H1 (cell line): ENCODE data around the gene EPG5. TPM values are rescaled to one million over a fixed set of nuclear protein-coding genes. Genes with fewer than 3 reads are reported as not detected.
"Not testable (repeated sequence)": the region's sequence is repeated elsewhere in the genome, so short reads cannot be mapped to it uniquely, and the experiment has no call there.

Experiments
- CTCF ChIA-PET: fragments of 300-600 bp; sonication (Branson Sonifier 250); formaldehyde crosslinking; loops from one replicate; lab custom pipeline; 2021; ENCODE audit not compliant: partially characterized antibody; lab: Charles Lee
- POLR2A ChIA-PET: fragments of 300-600 bp; sonication (Branson Sonifier 250); formaldehyde crosslinking; loops from one replicate; lab custom pipeline; 2021; ENCODE audit warnings: inconsistent platforms; ENCODE audit not compliant: partially characterized antibody; lab: Charles Lee
- DNase-seq, 2 experiments: peaks; one replicate each; pipeline versions ENCODE4 v3.0.0 to v3.0.0-alpha.2; 2010 to 2022; ENCODE audit warnings: low spot score in 2 of 2, low read depth in 1 of 2, mixed read lengths in 1 of 2
- FAIRE-seq: peaks from 2 replicates; lab custom pipeline; 2011; peaks lifted over from hg19 to GRCh38; lab: Jason Lieb, UNC
- H2AFZ ChIP-seq: 2 replicates; pipeline ENCODE4 v1.8.1; 2012; ENCODE audit warnings: low read length, inconsistent platforms
- H2AK5ac ChIP-seq: 2 replicates; pipeline ENCODE4 v1.6.1; 2013; ENCODE audit warnings: low read depth, low read length
- H2BK120ac ChIP-seq: replicated peaks from 2 replicates; pipeline ENCODE3; 2013; ENCODE audit warnings: low read depth, low read length, inconsistent platforms
- H2BK12ac ChIP-seq: 2 replicates; pipeline ENCODE4 v1.6.1; 2013; ENCODE audit warnings: low read depth, low read length
- H2BK15ac ChIP-seq: 2 replicates; pipeline ENCODE4 v1.6.1; 2013; ENCODE audit warnings: low read length
- H2BK20ac ChIP-seq: 2 replicates; pipeline ENCODE4 v1.6.1; 2013; ENCODE audit warnings: low read length
- H2BK5ac ChIP-seq: 2 replicates; pipeline ENCODE4 v1.6.1; 2013; ENCODE audit warnings: low read depth, low read length
- H3K14ac ChIP-seq: 2 replicates; pipeline ENCODE4 v1.6.1; 2013; ENCODE audit warnings: inconsistent platforms; ENCODE audit not compliant: insufficient read length
- H3K18ac ChIP-seq: 2 replicates; pipeline ENCODE4 v1.6.1; 2013; ENCODE audit warnings: low read length; ENCODE audit errors: extremely low read depth
- H3K23ac ChIP-seq: 2 replicates; pipeline ENCODE4 v1.6.1; 2013; ENCODE audit warnings: inconsistent platforms; ENCODE audit not compliant: insufficient read length
- H3K23me2 ChIP-seq: 2 replicates; pipeline ENCODE4 v1.6.1; 2013; ENCODE audit warnings: low read depth, low read length
- H3K27ac ChIP-seq: 2 replicates; pipeline ENCODE4 v1.6.1; 2011; ENCODE audit warnings: low read depth, low read length, inconsistent platforms
- H3K27me3 ChIP-seq, 4 experiments: replicated peaks in 1 of 4; 1 replicate in 1 of 4; 2 replicates in 3 of 4; pipeline versions ENCODE4 v1.6.1 to v1.8.1; 2011 to 2013; ENCODE audit warnings: low read length in 3 of 4, mild to moderate bottlenecking in 3 of 4, inconsistent platforms in 2 of 4, mixed read lengths in 2 of 4, moderate library complexity in 1 of 4; ENCODE audit not compliant: control insufficient read depth in 3 of 4, insufficient read depth in 3 of 4; ENCODE audit errors: extremely low read depth in 1 of 4
- H3K36me3 ChIP-seq, 4 experiments: 2 replicates each; pipeline versions ENCODE4 v1.6.1 to v1.8.1; 2011 to 2013; ENCODE audit warnings: mild to moderate bottlenecking in 4 of 4, low read length in 3 of 4, moderate library complexity in 2 of 4, control low read depth in 1 of 4, inconsistent platforms in 1 of 4; ENCODE audit not compliant: insufficient read depth in 4 of 4, control insufficient read depth in 2 of 4
- H3K4ac ChIP-seq: replicated peaks from 2 replicates; pipeline ENCODE3; 2013; ENCODE audit warnings: low read length, low read depth, mixed read lengths, inconsistent platforms; ENCODE audit not compliant: insufficient read length
- H3K4me1 ChIP-seq, 4 experiments: replicated peaks in 1 of 4; 1 replicate in 1 of 4; 2 replicates in 3 of 4; pipeline versions ENCODE4 v1.6.1 to v1.8.1; 2011 to 2013; ENCODE audit warnings: low read length in 3 of 4, inconsistent platforms in 2 of 4, mixed read lengths in 1 of 4; ENCODE audit not compliant: insufficient read depth in 4 of 4, control insufficient read depth in 3 of 4
- H3K4me2 ChIP-seq, 2 experiments: 2 replicates each; pipeline versions ENCODE4 v1.6.1 to v1.8.1; 2011 to 2013; ENCODE audit warnings: low read depth in 2 of 2, low read length in 2 of 2, control low read depth in 1 of 2, inconsistent platforms in 1 of 2, mild to moderate bottlenecking in 1 of 2; ENCODE audit not compliant: insufficient read depth in 1 of 2
- H3K4me3 ChIP-seq, 4 experiments: fragments of 200-600, 300-600 bp in 1 of 4; sonication (generic), shearing (Covaris generic), sonication (Bioruptor Twin) in 1 of 4; 2 replicates each; pipeline versions ENCODE4 v1.5.1 to v1.8.1; 2011 to 2016; ENCODE audit warnings: low read length in 4 of 4, low read depth in 3 of 4, control low read depth in 2 of 4, inconsistent platforms in 2 of 4, mild to moderate bottlenecking in 2 of 4, mixed read lengths in 1 of 4, moderate library complexity in 1 of 4; ENCODE audit not compliant: insufficient read depth in 2 of 4; ENCODE audit errors: extremely low read depth in 1 of 4
- H3K56ac ChIP-seq: replicated peaks from 2 replicates; pipeline ENCODE3; 2013; ENCODE audit warnings: low read depth, mild to moderate bottlenecking, mixed read lengths, low read length, inconsistent platforms; ENCODE audit not compliant: insufficient read length
- H3K79me1 ChIP-seq: 2 replicates; pipeline ENCODE4 v1.6.1; 2013; ENCODE audit warnings: low read depth, low read length, control low read depth
- H3K79me2 ChIP-seq, 2 experiments: 2 replicates each; pipeline versions ENCODE4 v1.6.1 to v1.8.1; 2012 to 2013; ENCODE audit warnings: low read length in 2 of 2, mild to moderate bottlenecking in 2 of 2, inconsistent platforms in 1 of 2; ENCODE audit not compliant: insufficient read depth in 2 of 2, control insufficient read depth in 1 of 2
- H3K9ac ChIP-seq, 4 experiments: replicated peaks in 1 of 4; 1 replicate in 1 of 4; 2 replicates in 3 of 4; pipeline versions ENCODE4 v1.6.1 to v1.8.1; 2011 to 2013; ENCODE audit warnings: low read depth in 3 of 4, low read length in 3 of 4, control low read depth in 2 of 4, mild to moderate bottlenecking in 2 of 4, moderate library complexity in 2 of 4, inconsistent platforms in 1 of 4; ENCODE audit errors: extremely low read depth in 1 of 4
- H3K9me3 ChIP-seq, 2 experiments: 2 replicates each; pipeline versions ENCODE4 v1.6.1 to v1.8.1; 2012 to 2013; ENCODE audit warnings: mild to moderate bottlenecking in 2 of 2, moderate library complexity in 2 of 2, control low read depth in 1 of 2, inconsistent platforms in 1 of 2, low read depth in 1 of 2, low read length in 1 of 2, mixed read lengths in 1 of 2; ENCODE audit not compliant: insufficient read depth in 2 of 2
- H4K20me1 ChIP-seq, 2 experiments: replicated peaks in 1 of 2; 2 replicates each; pipeline versions ENCODE3 to v1.8.1; 2011 to 2013; ENCODE audit warnings: inconsistent platforms in 2 of 2, low read length in 2 of 2, mild to moderate bottlenecking in 1 of 2; ENCODE audit not compliant: insufficient read depth in 2 of 2, control insufficient read depth in 1 of 2
- H4K5ac ChIP-seq: 2 replicates; pipeline ENCODE4 v1.6.1; 2013; ENCODE audit warnings: low read length, low read depth, mixed read lengths, inconsistent platforms; ENCODE audit not compliant: insufficient read length
- H4K8ac ChIP-seq: 2 replicates; pipeline ENCODE4 v1.8.0; 2013; ENCODE audit warnings: mild to moderate bottlenecking, moderate library complexity, low read length, inconsistent platforms; ENCODE audit not compliant: insufficient read depth; ENCODE audit errors: extremely low read depth
- H4K91ac ChIP-seq: replicated peaks from 2 replicates; pipeline ENCODE3; 2013; ENCODE audit warnings: low read length, mixed read lengths, inconsistent platforms; ENCODE audit not compliant: insufficient read length
- ASH2L ChIP-seq: fragments of 200-600, 300-600 bp; sonication (generic); IDR thresholded peaks from one replicate; pipeline ENCODE4 v1.7.1; 2017; ENCODE audit warnings: low read length
- RAD21 ChIP-seq, 2 experiments: IDR thresholded peaks in 1 of 2; conservative IDR thresholded peaks in 1 of 2; 2 replicates each; pipeline ENCODE4 v1.6.1; 2011; ENCODE audit warnings: low read depth in 2 of 2, low read length in 2 of 2, improper control_type of control experiment in 1 of 2, inconsistent platforms in 1 of 2, mild to moderate bottlenecking in 1 of 2, moderate library complexity in 1 of 2
- SP1 ChIP-seq: IDR thresholded peaks from 2 replicates; pipeline ENCODE4 v1.6.1; 2011; ENCODE audit warnings: low read depth, low read length
- TCF12 ChIP-seq: IDR thresholded peaks from 2 replicates; pipeline ENCODE4 v1.6.1; 2011; ENCODE audit warnings: low read depth, mild to moderate bottlenecking, low read length
- YY1 ChIP-seq: IDR thresholded peaks from 2 replicates; pipeline ENCODE4 v1.6.1; 2011; ENCODE audit warnings: low read depth, mild to moderate bottlenecking, low read length
- WGBS, 2 experiments: shearing (Covaris generic) in 1 of 2; methylation state at CpG; one replicate each; pipeline versions ENCODE4 v1.1.6 to v1.1.7; 2013 to 2015; ENCODE audit warnings: low lambda C conversion rate in 2 of 2, mixed read lengths in 2 of 2, inconsistent platforms in 1 of 2, low coverage in 1 of 2, missing lambda C conversion rate in 1 of 2; ENCODE audit not compliant: insufficient replicate concordance in 2 of 2, insufficient coverage in 1 of 2, insufficient read length in 1 of 2; ENCODE audit errors: extremely low coverage in 1 of 2, missing lambda C conversion rate in 1 of 2; 5-methylcytosine and 5-hydroxymethylcytosine counted together
- polyA plus RNA-seq, 7 experiments: library from polyadenylated mRNA; depleted of rRNA in 3 of 7; stranded (reverse) in 5 of 7; unstranded in 2 of 7; fragments of >200 nt in 5 of 7; fragments of 200-250 nt in 2 of 7; gene quantifications; 1 replicate in 5 of 7; 2 replicates in 1 of 7; 4 replicates in 1 of 7; pipeline versions ENCODE4 v1.2.1 to v1.2.3, GENCODE V29; 2011 to 2013; ENCODE audit warnings: missing spikeins in 2 of 7, mixed read lengths in 2 of 7
- total RNA-seq: library from RNA; stranded (reverse); fragmentation: NEBNext Ultra II Directional; extraction: Animal tissue kit (Norgen Biotek cat#: 25700); gene quantifications from 2 replicates; pipeline ENCODE4 v1.2.1, GENCODE V29; 2021
- TF ChIP-seq, protein P1 (sequence below): IDR thresholded peaks from 2 replicates; pipeline ENCODE4 v1.6.1; 2012; ENCODE audit warnings: inconsistent platforms
- TF ChIP-seq, protein P2 (sequence below): IDR thresholded peaks from 2 replicates; pipeline ENCODE4 v1.6.1; 2012; ENCODE audit warnings: inconsistent platforms
- TF ChIP-seq, protein P3 (sequence below), 3 experiments: IDR thresholded peaks; 1 replicate in 2 of 3; 2 replicates in 1 of 3; pipeline versions ENCODE4 v1.5.1 to v1.6.1; 2011; ENCODE audit warnings: low read length in 3 of 3, mild to moderate bottlenecking in 3 of 3, inconsistent platforms in 2 of 3, low read depth in 1 of 3, moderate library complexity in 1 of 3; ENCODE audit not compliant: insufficient read depth in 1 of 3; ENCODE audit errors: control extremely low read depth in 1 of 3

The EPG5 gene
- total and polyA plus RNA-seq, 2 of the 8 experiments (the other 6 are each of a cell fraction or from before 2014, with no cell fraction given) = 14.1 to 18.3 TPM

DNA sequence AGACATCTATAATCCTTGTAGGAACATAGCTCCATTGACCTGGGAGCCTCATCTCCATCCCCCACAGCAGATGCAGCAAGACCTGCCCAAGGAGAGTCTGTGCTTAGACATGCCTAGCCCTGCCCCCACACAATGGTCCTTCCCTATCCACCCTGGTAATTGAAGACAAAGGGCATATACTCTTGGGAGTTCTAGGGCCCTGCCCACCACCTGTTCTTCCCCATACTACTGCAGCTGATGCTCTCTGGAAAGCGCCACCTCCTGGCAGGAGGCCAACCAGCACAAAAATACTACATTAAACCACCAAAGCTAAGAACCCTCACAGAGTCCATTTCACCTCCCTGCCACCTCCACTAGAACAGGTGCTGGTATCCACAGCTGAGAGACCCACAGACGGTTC lies 160.0 kb downstream of the EPG5 start:
- H3K4me1 ChIP-seq, H3K4me3 ChIP-seq, H3K9me3 ChIP-seq, H4K5ac ChIP-seq, H3K9ac ChIP-seq, H3K56ac ChIP-seq, H3K36me3 ChIP-seq, H4K20me1 ChIP-seq, H3K27me3 ChIP-seq, H3K23ac ChIP-seq, H3K23me2 ChIP-seq, H4K91ac ChIP-seq, H3K27ac ChIP-seq, H3K4ac ChIP-seq, H2BK15ac ChIP-seq, H2AK5ac ChIP-seq, H3K79me1 ChIP-seq, H2BK120ac ChIP-seq, H3K14ac ChIP-seq, H3K79me2 ChIP-seq: not testable (repeated sequence)
- DNase-seq = peak; percentile 23 to 82
- H3K18ac ChIP-seq = peak overlapping the region; percentile 57; the same call in 1 of the 2 replicates
- H2BK12ac ChIP-seq = peak overlapping the region; percentile 62; the same call in 1 of the 2 replicates
- H3K4me2 ChIP-seq = 0 out of 4 replicates have a peak overlapping the region, but pooled peaks of 1 of the 2 experiments have one; percentile 21
- CTCF ChIA-PET = interaction anchor here (0.7 to 5.9 kb wide), 38 partner anchors 9 to 165 kb away, joined by 3 to 44 read pairs (median 5); partner anchors contain the start of gene SLC14A1
- peak overlapping the region; percentile 95 for H2AFZ ChIP-seq
- peak overlapping the region; percentile 55; the same call in 1 of the 2 replicates for H2BK5ac ChIP-seq
- POLR2A ChIA-PET = interaction anchor here (0.9 to 1.5 kb wide), 3 partner anchors 27 to 70 kb away, joined by 3 read pairs; no protein-coding TSS in a partner anchor
- TF ChIP-seq RAD21 (IDR thresholded peaks at IDR 0.05 in 1 of 2, conservative IDR thresholded peaks at IDR 0.05 in 1 of 2; ENCODE audit: low read depth in 2 of 2, low read length in 2 of 2) = peak; percentile 48 to 59
- TF ChIP-seq, protein P1, sequence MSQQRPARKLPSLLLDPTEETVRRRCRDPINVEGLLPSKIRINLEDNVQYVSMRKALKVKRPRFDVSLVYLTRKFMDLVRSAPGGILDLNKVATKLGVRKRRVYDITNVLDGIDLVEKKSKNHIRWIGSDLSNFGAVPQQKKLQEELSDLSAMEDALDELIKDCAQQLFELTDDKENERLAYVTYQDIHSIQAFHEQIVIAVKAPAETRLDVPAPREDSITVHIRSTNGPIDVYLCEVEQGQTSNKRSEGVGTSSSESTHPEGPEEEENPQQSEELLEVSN = peak; percentile 46; the same call in 1 of the 2 replicates
- TF ChIP-seq SP1 = 0 out of 2 replicates have a peak, but pooled peaks have one; percentile 55
- TF ChIP-seq, protein P2, sequence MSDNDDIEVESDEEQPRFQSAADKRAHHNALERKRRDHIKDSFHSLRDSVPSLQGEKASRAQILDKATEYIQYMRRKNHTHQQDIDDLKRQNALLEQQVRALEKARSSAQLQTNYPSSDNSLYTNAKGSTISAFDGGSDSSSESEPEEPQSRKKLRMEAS = peak; percentile 66
- TF ChIP-seq, protein P3, sequence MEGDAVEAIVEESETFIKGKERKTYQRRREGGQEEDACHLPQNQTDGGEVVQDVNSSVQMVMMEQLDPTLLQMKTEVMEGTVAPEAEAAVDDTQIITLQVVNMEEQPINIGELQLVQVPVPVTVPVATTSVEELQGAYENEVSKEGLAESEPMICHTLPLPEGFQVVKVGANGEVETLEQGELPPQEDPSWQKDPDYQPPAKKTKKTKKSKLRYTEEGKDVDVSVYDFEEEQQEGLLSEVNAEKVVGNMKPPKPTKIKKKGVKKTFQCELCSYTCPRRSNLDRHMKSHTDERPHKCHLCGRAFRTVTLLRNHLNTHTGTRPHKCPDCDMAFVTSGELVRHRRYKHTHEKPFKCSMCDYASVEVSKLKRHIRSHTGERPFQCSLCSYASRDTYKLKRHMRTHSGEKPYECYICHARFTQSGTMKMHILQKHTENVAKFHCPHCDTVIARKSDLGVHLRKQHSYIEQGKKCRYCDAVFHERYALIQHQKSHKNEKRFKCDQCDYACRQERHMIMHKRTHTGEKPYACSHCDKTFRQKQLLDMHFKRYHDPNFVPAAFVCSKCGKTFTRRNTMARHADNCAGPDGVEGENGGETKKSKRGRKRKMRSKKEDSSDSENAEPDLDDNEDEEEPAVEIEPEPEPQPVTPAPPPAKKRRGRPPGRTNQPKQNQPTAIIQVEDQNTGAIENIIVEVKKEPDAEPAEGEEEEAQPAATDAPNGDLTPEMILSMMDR (IDR thresholded peaks at IDR 0.05; ENCODE audit: control extremely low read depth in 1 of 3, insufficient read depth in 1 of 3, low read depth in 1 of 3, low read length in 3 of 3) = peak; percentile 53 to 62 (median 61)
- peak; percentile 22 for TF ChIP-seq ASH2L
- 0 out of 2 replicates have a peak, but pooled peaks have one; percentile 52 for TF ChIP-seq TCF12
- TF ChIP-seq YY1 = 0 out of 2 replicates have a peak, but pooled peaks have one; percentile 23
- WGBS, 2 experiments = 37% methylated on average over 2 of the region's 2 CpGs; no CpG with 5 or more reads in 1 of the 2 experiments
- peak overlapping the region; percentile 72; the same call in 1 of the 2 replicates for H4K8ac ChIP-seq
- peak; percentile 57 for FAIRE-seq
- H2BK20ac ChIP-seq = peak overlapping the region; percentile 86; the same call in 1 of the 2 replicates
